Measurements from ENCODE around the gene SELENOI.
"Not testable (repeated sequence)": the region's sequence is repeated elsewhere in the genome, so short reads cannot be mapped to it uniquely, and the experiment has no call there.

The SELENOI gene

GRCh38 chr2:26333293-26333692, 12.7 kb upstream of the SELENOI start:
- TF ChIP-seq JUND (IDR thresholded peaks at IDR 0.05; ENCODE audit: low read depth), result no peak
- in situ Hi-C loops (cut with HindIII; ENCODE audit: low pct_unique_long_range_greater_than_20kb, low sequenced_read_pairs), result no loop called here

GRCh38 chr2:26335231-26335630, 10.7 kb upstream of the SELENOI start:
- no peak for DNase-seq (ENCODE audit: low read depth in 1 of 2, low spot score in 1 of 2)
- in situ Hi-C loops (cut with HindIII; ENCODE audit: low pct_unique_long_range_greater_than_20kb, low sequenced_read_pairs), result no loop called here

More at GRCh38 chr2:26333293-26333692, 12.7 kb upstream of the SELENOI start:
- no peak for DNase-seq (ENCODE audit: low read depth in 1 of 2, low spot score in 1 of 2)

DNA sequence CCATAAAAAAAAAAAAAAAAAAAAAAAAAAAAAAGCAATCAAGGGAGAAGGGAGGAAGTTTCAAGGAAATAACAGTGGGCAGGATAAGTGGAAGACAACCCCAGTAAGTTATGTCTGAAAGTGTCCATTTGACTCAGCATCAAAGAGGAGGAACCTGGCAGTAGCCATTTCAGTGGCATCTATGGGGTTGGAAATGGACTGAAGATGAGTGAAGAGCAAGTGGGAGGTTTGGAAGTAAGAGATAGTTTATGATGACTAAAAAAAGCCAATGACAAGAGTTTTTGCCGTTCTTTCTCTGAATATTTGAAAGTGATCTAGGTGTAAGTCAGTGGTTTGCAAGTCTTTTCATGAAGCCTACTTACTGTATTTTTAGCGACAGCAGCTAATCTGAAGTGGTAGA, 9.2 kb upstream of the SELENOI start:
- in situ Hi-C loops (cut with HindIII; ENCODE audit: low pct_unique_long_range_greater_than_20kb, low sequenced_read_pairs), result no loop called here
- DNase-seq (ENCODE audit: low read depth in 1 of 2, low spot score in 1 of 2), result no peak
- TF ChIP-seq JUND (IDR thresholded peaks at IDR 0.05; ENCODE audit: low read depth), result no peak

More at GRCh38 chr2:26335231-26335630, 10.7 kb upstream of the SELENOI start:
- TF ChIP-seq JUND (IDR thresholded peaks at IDR 0.05; ENCODE audit: low read depth), result no peak

GRCh38 chr2:26337298-26337697, 8.6 kb upstream of the SELENOI start:
- no peak for TF ChIP-seq JUND (IDR thresholded peaks at IDR 0.05; ENCODE audit: low read depth)
- no peak for DNase-seq (ENCODE audit: low read depth in 1 of 2, low spot score in 1 of 2)
- in situ Hi-C loops (cut with HindIII; ENCODE audit: low pct_unique_long_range_greater_than_20kb, low sequenced_read_pairs), result no loop called here

- DNase-seq (ENCODE audit: low read depth in 1 of 2, low spot score in 1 of 2), result peak in 1 of 2 experiments; percentile 40
- in situ Hi-C loops (cut with HindIII; ENCODE audit: low pct_unique_long_range_greater_than_20kb, low sequenced_read_pairs), result no loop called here
- TF ChIP-seq JUND (IDR thresholded peaks at IDR 0.05; ENCODE audit: low read depth), result no peak
Measured at GRCh38 chr2:26340831-26341230, 5.1 kb upstream of the SELENOI start.

- peak in 1 of 2 experiments; percentile 26 for DNase-seq (ENCODE audit: low read depth in 1 of 2, low spot score in 1 of 2)
Measured at GRCh38 chr2:26344581-26345282, 1.2 kb upstream of the SELENOI start.

DNA sequence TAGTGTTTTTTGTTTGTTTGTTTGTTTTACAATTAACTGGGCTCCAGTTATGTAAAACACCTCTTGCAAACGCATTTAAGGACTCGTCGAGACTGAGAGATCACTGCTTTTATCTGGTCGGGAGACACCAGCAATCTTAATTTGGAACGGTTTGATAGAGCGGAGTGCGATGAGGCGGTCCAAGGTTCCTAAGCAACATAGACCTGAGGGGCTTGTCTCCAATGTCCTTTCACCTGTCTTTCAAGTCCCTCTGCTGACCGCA, 729 bp upstream of the SELENOI start:
- no peak for DNase-seq (ENCODE audit: low read depth in 1 of 2, low spot score in 1 of 2)
- no peak for TF ChIP-seq JUND (IDR thresholded peaks at IDR 0.05; ENCODE audit: low read depth)
- in situ Hi-C loops (cut with HindIII; ENCODE audit: low pct_unique_long_range_greater_than_20kb, low sequenced_read_pairs), result no loop called here

More at GRCh38 chr2:26344581-26345282, 1.2 kb upstream of the SELENOI start:
- no peak for TF ChIP-seq JUND (IDR thresholded peaks at IDR 0.05; ENCODE audit: low read depth)
- in situ Hi-C loops (cut with HindIII; ENCODE audit: low pct_unique_long_range_greater_than_20kb, low sequenced_read_pairs), result no loop called here

DNA sequence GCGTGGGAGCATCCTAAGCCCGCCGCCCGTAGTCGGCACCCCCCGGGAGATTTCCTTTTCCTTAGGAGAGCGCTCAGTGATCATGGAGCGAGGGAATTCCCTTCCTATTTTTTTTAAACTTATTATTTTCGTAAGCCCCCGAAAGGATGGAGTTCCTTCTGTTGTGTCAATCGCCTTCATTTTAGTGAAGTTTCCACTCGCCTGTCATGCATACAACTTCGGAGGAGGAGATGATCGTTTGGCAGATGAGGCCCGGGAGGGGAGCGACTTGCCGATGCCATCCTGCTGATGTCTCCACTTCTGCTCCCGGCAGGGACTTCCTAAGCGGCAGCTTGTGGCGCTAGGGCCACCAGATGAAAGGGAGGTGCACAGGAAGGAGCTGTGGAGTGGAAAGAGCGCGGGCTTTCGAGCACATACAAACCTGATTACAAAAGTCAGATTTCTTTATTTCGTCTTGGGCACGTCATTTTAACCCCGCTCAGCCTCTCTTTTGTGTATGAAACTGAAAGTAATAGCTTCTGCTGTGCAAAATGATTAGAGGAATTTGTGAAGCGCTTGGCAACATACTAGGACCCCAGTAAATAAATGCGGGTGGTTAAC, 611 bp downstream of the SELENOI start, which contains the start of gene ADGRF3:
Gene ADGRF3 (minus strand): TSS at position 336 of the 600 bp plus-strand sequence. CDS start 555 bp downstream, outside the sequence.
- in situ Hi-C loops (cut with HindIII; ENCODE audit: low pct_unique_long_range_greater_than_20kb, low sequenced_read_pairs), result no loop called here
- no peak for TF ChIP-seq JUND (IDR thresholded peaks at IDR 0.05; ENCODE audit: low read depth)
- peak in 1 of 2 experiments; percentile 65 for DNase-seq (ENCODE audit: low read depth in 1 of 2, low spot score in 1 of 2)

DNA sequence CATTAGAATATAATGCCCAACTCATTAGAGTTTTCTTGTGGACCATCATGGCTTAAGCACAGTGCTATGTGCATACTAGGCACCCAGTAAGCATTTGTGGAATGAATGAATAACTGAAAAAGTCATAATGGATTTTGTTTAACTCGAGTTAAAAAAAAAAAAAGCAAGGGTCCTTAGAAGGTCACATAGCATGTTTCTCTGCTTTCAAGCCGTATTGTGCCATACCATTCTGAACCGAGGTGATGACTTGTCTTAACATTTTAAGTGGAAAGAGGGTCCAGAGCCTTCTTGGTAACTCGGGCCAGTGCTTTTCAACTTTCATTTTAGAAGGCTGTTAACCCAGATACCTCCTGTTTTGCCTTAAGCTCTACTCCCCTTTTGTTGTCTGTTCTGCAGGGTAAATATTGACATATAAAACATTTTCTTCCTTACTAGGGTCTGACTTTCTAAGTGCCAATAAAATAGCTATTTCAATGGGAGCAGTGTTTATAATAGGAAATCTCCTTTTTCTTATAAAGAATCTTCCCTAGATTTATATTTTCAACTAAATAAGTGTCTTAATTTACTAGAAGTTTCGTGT, 1.4 kb downstream of the SELENOI start:
- in situ Hi-C loops (cut with HindIII; ENCODE audit: low pct_unique_long_range_greater_than_20kb, low sequenced_read_pairs), result no loop called here
- TF ChIP-seq JUND (IDR thresholded peaks at IDR 0.05; ENCODE audit: low read depth), result no peak
- no peak for DNase-seq (ENCODE audit: low read depth in 1 of 2, low spot score in 1 of 2)

DNA sequence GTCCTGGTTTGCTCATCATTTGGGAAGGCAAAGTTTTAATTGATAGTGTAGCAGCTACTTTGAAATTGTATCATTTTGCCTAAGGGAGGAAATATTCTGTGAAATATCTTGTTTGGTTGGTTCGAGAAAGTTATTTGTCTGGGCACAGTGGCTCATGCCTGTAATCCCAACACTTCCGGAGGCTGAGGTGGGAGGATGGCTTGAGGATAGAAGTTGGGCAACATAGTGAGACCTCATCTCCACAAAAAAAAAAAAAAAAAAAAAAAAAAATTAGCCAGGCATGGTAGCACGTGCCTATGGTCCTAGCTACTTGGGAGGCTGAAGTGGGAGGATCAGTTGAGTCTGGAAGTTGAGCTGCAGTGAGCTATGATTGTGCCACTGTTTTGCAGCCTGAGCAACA, 3.7 kb downstream of the SELENOI start:
- DNase-seq (ENCODE audit: low read depth in 1 of 2, low spot score in 1 of 2), result no peak
- no peak for TF ChIP-seq JUND (IDR thresholded peaks at IDR 0.05; ENCODE audit: low read depth)
- in situ Hi-C loops (cut with HindIII; ENCODE audit: low pct_unique_long_range_greater_than_20kb, low sequenced_read_pairs), result no loop called here

- no peak for TF ChIP-seq JUND (IDR thresholded peaks at IDR 0.05; ENCODE audit: low read depth)
- in situ Hi-C loops (cut with HindIII; ENCODE audit: low pct_unique_long_range_greater_than_20kb, low sequenced_read_pairs), result no loop called here
- DNase-seq (ENCODE audit: low read depth in 1 of 2, low spot score in 1 of 2), result no peak
Measured at GRCh38 chr2:26351375-26352090, 5.6 kb downstream of the SELENOI start.

GRCh38 chr2:26352892-26353291, 6.9 kb downstream of the SELENOI start:
- no peak for DNase-seq (ENCODE audit: low read depth in 1 of 2, low spot score in 1 of 2)
- in situ Hi-C loops (cut with HindIII; ENCODE audit: low pct_unique_long_range_greater_than_20kb, low sequenced_read_pairs), result no loop called here
- no peak for TF ChIP-seq JUND (IDR thresholded peaks at IDR 0.05; ENCODE audit: low read depth)

GRCh38 chr2:26354469-26354868, 8.5 kb downstream of the SELENOI start:
- DNase-seq (ENCODE audit: low read depth in 1 of 2, low spot score in 1 of 2); in situ Hi-C loops (cut with HindIII; ENCODE audit: low pct_unique_long_range_greater_than_20kb, low sequenced_read_pairs): not testable (repeated sequence)
